ENCODE measurements around the gene PITPNM3.

DNA sequence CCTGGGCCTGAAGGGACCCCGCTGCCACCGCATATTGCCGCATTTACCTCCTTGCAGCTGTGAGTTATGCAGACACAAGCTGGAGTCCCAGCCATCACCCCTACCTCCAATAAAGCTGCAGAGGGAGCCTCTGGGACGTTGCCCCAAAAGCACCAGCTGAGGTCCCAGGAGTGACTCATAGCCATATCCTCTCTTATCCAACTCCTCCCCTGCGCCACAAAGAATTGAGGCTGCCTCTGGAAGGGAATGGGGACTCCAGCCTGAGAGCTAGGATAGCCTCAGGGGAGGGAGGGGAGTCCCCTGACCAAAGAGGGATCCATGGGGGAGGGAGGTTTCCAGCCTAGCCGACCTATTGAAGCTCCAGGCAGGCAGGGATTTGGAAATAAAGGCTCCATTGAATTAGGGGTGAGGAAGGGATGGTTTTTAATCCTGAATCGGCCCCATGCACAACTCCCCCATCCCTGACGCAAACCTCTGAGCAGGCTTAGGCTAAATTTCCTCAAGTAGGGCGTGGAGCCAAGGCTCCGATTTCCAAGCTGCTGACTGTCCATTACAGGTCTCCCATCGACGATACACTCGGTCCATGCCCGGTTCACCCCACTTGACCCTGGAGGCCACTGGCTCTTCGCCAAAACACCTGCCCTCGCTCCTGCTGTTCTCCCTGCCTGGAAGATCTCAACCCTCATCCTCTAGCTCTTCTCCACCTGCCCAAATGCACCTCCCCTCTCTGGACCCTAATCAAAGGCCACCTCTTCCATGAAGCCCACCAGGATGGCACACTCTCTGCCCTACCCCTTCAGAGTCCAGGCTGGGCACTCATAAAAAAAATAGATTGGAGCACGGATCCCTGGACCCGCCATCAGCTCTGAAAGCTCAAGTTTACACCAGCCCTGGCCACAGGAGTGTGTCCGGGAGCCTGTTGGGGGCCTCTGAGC is 84.6 kb downstream of the PITPNM3 start:
- TF ChIP-seq CTCF (IDR thresholded peaks at IDR 0.05) = no peak
- no peak for TF ChIP-seq TCF7L2 (IDR thresholded peaks at IDR 0.05; ENCODE audit: low read depth, low read length)
- TF ChIP-seq, protein P1, sequence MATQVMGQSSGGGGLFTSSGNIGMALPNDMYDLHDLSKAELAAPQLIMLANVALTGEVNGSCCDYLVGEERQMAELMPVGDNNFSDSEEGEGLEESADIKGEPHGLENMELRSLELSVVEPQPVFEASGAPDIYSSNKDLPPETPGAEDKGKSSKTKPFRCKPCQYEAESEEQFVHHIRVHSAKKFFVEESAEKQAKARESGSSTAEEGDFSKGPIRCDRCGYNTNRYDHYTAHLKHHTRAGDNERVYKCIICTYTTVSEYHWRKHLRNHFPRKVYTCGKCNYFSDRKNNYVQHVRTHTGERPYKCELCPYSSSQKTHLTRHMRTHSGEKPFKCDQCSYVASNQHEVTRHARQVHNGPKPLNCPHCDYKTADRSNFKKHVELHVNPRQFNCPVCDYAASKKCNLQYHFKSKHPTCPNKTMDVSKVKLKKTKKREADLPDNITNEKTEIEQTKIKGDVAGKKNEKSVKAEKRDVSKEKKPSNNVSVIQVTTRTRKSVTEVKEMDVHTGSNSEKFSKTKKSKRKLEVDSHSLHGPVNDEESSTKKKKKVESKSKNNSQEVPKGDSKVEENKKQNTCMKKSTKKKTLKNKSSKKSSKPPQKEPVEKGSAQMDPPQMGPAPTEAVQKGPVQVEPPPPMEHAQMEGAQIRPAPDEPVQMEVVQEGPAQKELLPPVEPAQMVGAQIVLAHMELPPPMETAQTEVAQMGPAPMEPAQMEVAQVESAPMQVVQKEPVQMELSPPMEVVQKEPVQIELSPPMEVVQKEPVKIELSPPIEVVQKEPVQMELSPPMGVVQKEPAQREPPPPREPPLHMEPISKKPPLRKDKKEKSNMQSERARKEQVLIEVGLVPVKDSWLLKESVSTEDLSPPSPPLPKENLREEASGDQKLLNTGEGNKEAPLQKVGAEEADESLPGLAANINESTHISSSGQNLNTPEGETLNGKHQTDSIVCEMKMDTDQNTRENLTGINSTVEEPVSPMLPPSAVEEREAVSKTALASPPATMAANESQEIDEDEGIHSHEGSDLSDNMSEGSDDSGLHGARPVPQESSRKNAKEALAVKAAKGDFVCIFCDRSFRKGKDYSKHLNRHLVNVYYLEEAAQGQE (IDR thresholded peaks at IDR 0.05; ENCODE audit: insufficient read depth in 1 of 2, low read depth in 2 of 2, low read length in 1 of 2) = no peak
